Measurements from ENCODE around the gene MMP23B. TPM values are rescaled to one million over a fixed set of nuclear protein-coding genes. Genes with fewer than 3 reads are reported as not detected.
A peak's percentile ranks its signal among the peaks of the same experiment; 100 is the strongest.

MMP23B gene
- polyA plus RNA-seq, 1 donor from 2014 or later = 0.98 TPM

GRCh38 chr1:1601564-1602303 is 30.2 kb upstream of the MMP23B start:
- H3K9me2 ChIP-seq (ENCODE audit: insufficient read depth, low read length) = no peaks in the 10 kb centered on the region
- H3K27ac ChIP-seq (ENCODE audit: low read length) = no peak overlapping the region
- H3K4me3 ChIP-seq (ENCODE audit: low read length) = peak overlapping the region; percentile 90
- H3K79me2 ChIP-seq (replicated peaks; ENCODE audit: insufficient read depth, low read length) = no peaks in the 10 kb centered on the region
- H3K4me2 ChIP-seq (ENCODE audit: low read length) = no peak overlapping the region
- H3K27me3 ChIP-seq (ENCODE audit: insufficient read depth, low read depth, low read length) = peaks cover 12% of the 10 kb centered on the region
- TF ChIP-seq POLR2AphosphoS5 (IDR thresholded peaks at IDR 0.05) (no peak), EP300 (conservative IDR thresholded peaks at IDR 0.05; ENCODE audit: poor library complexity, severe bottlenecking) (no peak), EZH2 (IDR thresholded peaks at IDR 0.05; ENCODE audit: borderline replicate concordance, insufficient read depth, low read length, poor library complexity, severe bottlenecking) (no peak), CTCF (IDR thresholded peaks at IDR 0.05; ENCODE audit: poor library complexity, severe bottlenecking) (no peak), SMC3 (conservative IDR thresholded peaks at IDR 0.05; ENCODE audit: poor library complexity) (no peak), MXI1 (conservative IDR thresholded peaks at IDR 0.05; ENCODE audit: poor library complexity, severe bottlenecking) (no peak), REST (IDR thresholded peaks at IDR 0.05; ENCODE audit: borderline replicate concordance) (no peak), RAD21 (conservative IDR thresholded peaks at IDR 0.05) (no peak), TAF1 (IDR thresholded peaks at IDR 0.05; ENCODE audit: low read depth) (no peak)
- no peaks in the 10 kb centered on the region for H4K20me1 ChIP-seq (ENCODE audit: insufficient read depth)
- no peak overlapping the region for H2AFZ ChIP-seq (ENCODE audit: low read depth, low read length)
- H3F3A ChIP-seq (ENCODE audit: insufficient read depth, low read length, poor library complexity, severe bottlenecking) = no peaks in the 10 kb centered on the region
- no peaks in the 10 kb centered on the region for H3K9me3 ChIP-seq (ENCODE audit: low read length)
- no peak overlapping the region for H3K9ac ChIP-seq (ENCODE audit: low read length)
- no peaks in the 10 kb centered on the region for H3K36me3 ChIP-seq (ENCODE audit: insufficient read depth, low read length)

- TF ChIP-seq EP300 (conservative IDR thresholded peaks at IDR 0.05; ENCODE audit: poor library complexity, severe bottlenecking) (no peak), CTCF (IDR thresholded peaks at IDR 0.05; ENCODE audit: poor library complexity, severe bottlenecking) (no peak), RAD21 (conservative IDR thresholded peaks at IDR 0.05) (no peak), POLR2AphosphoS5 (IDR thresholded peaks at IDR 0.05) (no peak), MXI1 (conservative IDR thresholded peaks at IDR 0.05; ENCODE audit: poor library complexity, severe bottlenecking) (no peak), TAF1 (IDR thresholded peaks at IDR 0.05; ENCODE audit: low read depth) (no peak), EZH2 (IDR thresholded peaks at IDR 0.05; ENCODE audit: borderline replicate concordance, insufficient read depth, low read length, poor library complexity, severe bottlenecking) (no peak), SMC3 (conservative IDR thresholded peaks at IDR 0.05; ENCODE audit: poor library complexity) (no peak), REST (IDR thresholded peaks at IDR 0.05; ENCODE audit: borderline replicate concordance) (no peak)
- H3K4me3 ChIP-seq (ENCODE audit: low read length) = no peak overlapping the region
- H3K27me3 ChIP-seq (ENCODE audit: insufficient read depth, low read depth, low read length) = peaks cover 12% of the 10 kb centered on the region
- H2AFZ ChIP-seq (ENCODE audit: low read depth, low read length) = no peak overlapping the region
- no peaks in the 10 kb centered on the region for H3F3A ChIP-seq (ENCODE audit: insufficient read depth, low read length, poor library complexity, severe bottlenecking)
- H3K9ac ChIP-seq (ENCODE audit: low read length) = no peak overlapping the region
- H3K9me2 ChIP-seq (ENCODE audit: insufficient read depth, low read length) = no peaks in the 10 kb centered on the region
- H3K4me2 ChIP-seq (ENCODE audit: low read length) = no peak overlapping the region
- no peaks in the 10 kb centered on the region for H3K79me2 ChIP-seq (replicated peaks; ENCODE audit: insufficient read depth, low read length)
- H4K20me1 ChIP-seq (ENCODE audit: insufficient read depth) = no peaks in the 10 kb centered on the region
- no peaks in the 10 kb centered on the region for H3K9me3 ChIP-seq (ENCODE audit: low read length)
- H3K27ac ChIP-seq (ENCODE audit: low read length) = no peak overlapping the region
- H3K36me3 ChIP-seq (ENCODE audit: insufficient read depth, low read length) = no peaks in the 10 kb centered on the region
These were observed 29.5 kb upstream of the MMP23B start for GRCh38 chr1:1602304-1602967.
